A172 (cell line): ENCODE results near the gene C2orf15. TPM values are rescaled to one million over a fixed set of nuclear protein-coding genes. Genes with fewer than 3 reads are reported as not detected.
"Not testable (repeated sequence)": the region's sequence is repeated elsewhere in the genome, so short reads cannot be mapped to it uniquely, and the experiment has no call there.

Source experiments
- DNase-seq: peaks from one replicate; pipeline ENCODE4 v3.0.0-alpha.2; 2015; ENCODE audit warnings: low spot score
- total RNA-seq: library from RNA; depleted of rRNA; stranded (reverse); fragments of >200 nt; shearing (Covaris generic); gene quantifications from 2 replicates; pipeline ENCODE4 v1.2.3, GENCODE V29; 2014; rRNA removed

C2orf15 gene
- total RNA-seq, 1 experiment from 2014 or later, result 1.0 TPM

GRCh38 chr2:99166218-99166617, 24.7 kb downstream of the C2orf15 start:
- DNase-seq, result no peak

GRCh38 chr2:99169534-99169933, 28.0 kb downstream of the C2orf15 start:
- no peak for DNase-seq

- DNase-seq, result no peak
Measured at GRCh38 chr2:99171377-99172140, 30.1 kb downstream of the C2orf15 start.

- DNase-seq, result peak; percentile 97
Measured at GRCh38 chr2:99180755-99181623, 39.5 kb downstream of the C2orf15 start, which contains the start of the genes MITD1 and MRPL30. MITD1 (minus strand) TSS chr2:99181058; CDS start chr2:99180981, 77 bp downstream. MRPL30 (plus strand) TSS chr2:99181184; CDS start chr2:99186204, 5,020 bp downstream.

- DNase-seq, result no peak
Measured at GRCh38 chr2:99181624-99182000, 40.1 kb downstream of the C2orf15 start.

GRCh38 chr2:99183025-99183424, 41.5 kb downstream of the C2orf15 start:
- no peak for DNase-seq

- DNase-seq, result no peak
Measured at GRCh38 chr2:99184811-99185210, 43.3 kb downstream of the C2orf15 start.

GRCh38 chr2:99187011-99187410, 45.5 kb downstream of the C2orf15 start:
- no peak for DNase-seq

GRCh38 chr2:99188357-99188756, 46.9 kb downstream of the C2orf15 start:
- no peak for DNase-seq

- DNase-seq, result no peak
Measured at GRCh38 chr2:99190548-99190947, 49.0 kb downstream of the C2orf15 start.

GRCh38 chr2:99192364-99192763, 50.9 kb downstream of the C2orf15 start:
- DNase-seq, result not testable (repeated sequence)

- DNase-seq, result no peak
Measured at GRCh38 chr2:99198103-99198841, 56.8 kb downstream of the C2orf15 start.

- no peak for DNase-seq
Measured at GRCh38 chr2:99200076-99200800, 58.7 kb downstream of the C2orf15 start.

Other genes with a start within 250 kb of the C2orf15 start
- gene CRACDL, start 205.5 kb upstream of the C2orf15 start, total RNA-seq, result 0.79 and 3.1 TPM in 2 replicates
- 2.0 and 4.0 TPM in 2 replicates for gene TSGA10, start 13.2 kb downstream of the C2orf15 start, total RNA-seq
- 7.2 and 8.4 TPM in 2 replicates for gene LIPT1, start 13.3 kb downstream of the C2orf15 start, total RNA-seq
- 79.9 and 80.1 TPM in 2 replicates for gene MITD1, start 39.4 kb downstream of the C2orf15 start, total RNA-seq
- gene MRPL30, start 39.5 kb downstream of the C2orf15 start, total RNA-seq, result 53.6 and 67.3 TPM in 2 replicates
- not detected in 2 replicates for gene LYG2, start 114.0 kb downstream of the C2orf15 start, total RNA-seq
- gene LYG1, start 159.5 kb downstream of the C2orf15 start, total RNA-seq, result not detected in 2 replicates
- gene TXNDC9, start 194.6 kb downstream of the C2orf15 start, total RNA-seq, result 197 and 209 TPM in 2 replicates
- gene EIF5B, start 195.7 kb downstream of the C2orf15 start, total RNA-seq, result 17.2 and 19.1 TPM in 2 replicates